SK-N-SH treated with all-trans-retinoic acid at 6 μM for 48 hours (cell line): ENCODE results near the gene BRD9.
"Not testable (repeated sequence)": the region's sequence is repeated elsewhere in the genome, so short reads cannot be mapped to it uniquely, and the experiment has no call there.

Experiments used
- BACH2 ChIP-seq: fragments of 250-450 bp; sonication (Bioruptor Pico); IDR thresholded peaks from 2 replicates; pipeline ENCODE4 v1.9.0; 2021; ENCODE audit warnings: mild to moderate bottlenecking, borderline replicate concordance
- CSRNP3 ChIP-seq: fragments of 250-450 bp; sonication (Bioruptor Pico); IDR thresholded peaks from 2 replicates; pipeline ENCODE4 v1.5.1; 2021; ENCODE audit warnings: mild to moderate bottlenecking, moderate library complexity
- GLIS3 ChIP-seq: fragments of 250-450 bp; sonication (Bioruptor Pico); IDR thresholded peaks from 2 replicates; pipeline ENCODE4 v1.5.0; 2020; ENCODE audit warnings: mild to moderate bottlenecking, moderate library complexity
- PATZ1 ChIP-seq: fragments of 250-450 bp; sonication (Bioruptor Pico); IDR thresholded peaks from 2 replicates; pipeline ENCODE4 v1.8.0; 2020; ENCODE audit warnings: mild to moderate bottlenecking, moderate library complexity, borderline replicate concordance
- RARB ChIP-seq: fragments of 250-450 bp; sonication (Bioruptor Pico); IDR thresholded peaks from 2 replicates; pipeline ENCODE4 v1.8.0; 2021; ENCODE audit warnings: mild to moderate bottlenecking, moderate library complexity
- SNAI2 ChIP-seq: fragments of 250-450 bp; sonication (Bioruptor Pico); IDR thresholded peaks from 2 replicates; pipeline ENCODE4 v1.5.0; 2020; ENCODE audit warnings: mild to moderate bottlenecking, moderate library complexity
- TOX ChIP-seq: fragments of 250-450 bp; sonication (Bioruptor Pico); IDR thresholded peaks from 2 replicates; pipeline ENCODE4 v1.8.0; 2021; ENCODE audit warnings: mild to moderate bottlenecking, moderate library complexity, borderline replicate concordance
- ZFP30 ChIP-seq: fragments of 450-650 bp; formaldehyde crosslinking; IDR thresholded peaks from 2 replicates; pipeline ENCODE4 v1.5.0; 2022; ENCODE audit warnings: mild to moderate bottlenecking, moderate library complexity
- ZNF565 ChIP-seq: fragments of 450-650 bp; formaldehyde crosslinking; conservative IDR thresholded peaks from 2 replicates; pipeline ENCODE4 v1.5.0; 2020; ENCODE audit warnings: low read depth, mild to moderate bottlenecking, moderate library complexity
- ZNF70 ChIP-seq: fragments of 450-650 bp; formaldehyde crosslinking; IDR thresholded peaks from 2 replicates; pipeline ENCODE4 v1.5.0; 2020; ENCODE audit warnings: mild to moderate bottlenecking, moderate library complexity
- TF ChIP-seq, protein P1 (sequence below): fragments of 250-450 bp; sonication (Bioruptor Pico); IDR thresholded peaks from 2 replicates; pipeline ENCODE4 v1.5.0; 2020; ENCODE audit warnings: mild to moderate bottlenecking, moderate library complexity

DNA sequence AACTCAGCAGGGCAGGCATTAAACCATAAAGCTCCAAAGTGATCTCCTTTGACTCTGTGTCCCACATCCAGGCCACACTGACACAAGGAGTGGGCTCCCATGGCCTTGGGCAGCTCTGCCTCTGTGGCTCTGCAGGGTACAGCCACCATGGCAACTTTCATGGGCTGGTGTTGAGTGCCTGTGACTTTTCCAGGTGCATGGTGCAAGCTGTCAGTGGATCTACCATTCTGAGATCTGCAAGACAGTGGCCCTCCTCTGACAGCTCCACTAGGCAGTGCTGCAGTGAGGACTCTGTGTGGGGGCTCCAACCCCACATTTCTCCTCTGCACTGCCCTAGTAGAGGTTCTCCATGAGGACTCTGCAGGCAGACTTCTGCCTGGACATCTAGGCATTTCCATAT, 41.4 kb upstream of the BRD9 start:
- TF ChIP-seq PATZ1 (CRISPR knock-in tag); GLIS3 (CRISPR knock-in tag); TOX; ZFP30 (CRISPR knock-in tag); BACH2 (CRISPR knock-in tag); ZNF70; CSRNP3 (CRISPR knock-in tag); SNAI2 (CRISPR knock-in tag); ZNF565 (CRISPR knock-in tag); RARB (CRISPR knock-in tag): not testable (repeated sequence)
- TF ChIP-seq, protein P1, sequence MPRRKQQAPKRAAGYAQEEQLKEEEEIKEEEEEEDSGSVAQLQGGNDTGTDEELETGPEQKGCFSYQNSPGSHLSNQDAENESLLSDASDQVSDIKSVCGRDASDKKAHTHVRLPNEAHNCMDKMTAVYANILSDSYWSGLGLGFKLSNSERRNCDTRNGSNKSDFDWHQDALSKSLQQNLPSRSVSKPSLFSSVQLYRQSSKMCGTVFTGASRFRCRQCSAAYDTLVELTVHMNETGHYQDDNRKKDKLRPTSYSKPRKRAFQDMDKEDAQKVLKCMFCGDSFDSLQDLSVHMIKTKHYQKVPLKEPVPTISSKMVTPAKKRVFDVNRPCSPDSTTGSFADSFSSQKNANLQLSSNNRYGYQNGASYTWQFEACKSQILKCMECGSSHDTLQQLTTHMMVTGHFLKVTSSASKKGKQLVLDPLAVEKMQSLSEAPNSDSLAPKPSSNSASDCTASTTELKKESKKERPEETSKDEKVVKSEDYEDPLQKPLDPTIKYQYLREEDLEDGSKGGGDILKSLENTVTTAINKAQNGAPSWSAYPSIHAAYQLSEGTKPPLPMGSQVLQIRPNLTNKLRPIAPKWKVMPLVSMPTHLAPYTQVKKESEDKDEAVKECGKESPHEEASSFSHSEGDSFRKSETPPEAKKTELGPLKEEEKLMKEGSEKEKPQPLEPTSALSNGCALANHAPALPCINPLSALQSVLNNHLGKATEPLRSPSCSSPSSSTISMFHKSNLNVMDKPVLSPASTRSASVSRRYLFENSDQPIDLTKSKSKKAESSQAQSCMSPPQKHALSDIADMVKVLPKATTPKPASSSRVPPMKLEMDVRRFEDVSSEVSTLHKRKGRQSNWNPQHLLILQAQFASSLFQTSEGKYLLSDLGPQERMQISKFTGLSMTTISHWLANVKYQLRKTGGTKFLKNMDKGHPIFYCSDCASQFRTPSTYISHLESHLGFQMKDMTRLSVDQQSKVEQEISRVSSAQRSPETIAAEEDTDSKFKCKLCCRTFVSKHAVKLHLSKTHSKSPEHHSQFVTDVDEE (CRISPR knock-in tag): not testable (repeated sequence)
